ENCODE results near the gene JTB.
"Not testable (repeated sequence)": the region's sequence is repeated elsewhere in the genome, so short reads cannot be mapped to it uniquely, and the experiment has no call there.

JTB gene

DNA sequence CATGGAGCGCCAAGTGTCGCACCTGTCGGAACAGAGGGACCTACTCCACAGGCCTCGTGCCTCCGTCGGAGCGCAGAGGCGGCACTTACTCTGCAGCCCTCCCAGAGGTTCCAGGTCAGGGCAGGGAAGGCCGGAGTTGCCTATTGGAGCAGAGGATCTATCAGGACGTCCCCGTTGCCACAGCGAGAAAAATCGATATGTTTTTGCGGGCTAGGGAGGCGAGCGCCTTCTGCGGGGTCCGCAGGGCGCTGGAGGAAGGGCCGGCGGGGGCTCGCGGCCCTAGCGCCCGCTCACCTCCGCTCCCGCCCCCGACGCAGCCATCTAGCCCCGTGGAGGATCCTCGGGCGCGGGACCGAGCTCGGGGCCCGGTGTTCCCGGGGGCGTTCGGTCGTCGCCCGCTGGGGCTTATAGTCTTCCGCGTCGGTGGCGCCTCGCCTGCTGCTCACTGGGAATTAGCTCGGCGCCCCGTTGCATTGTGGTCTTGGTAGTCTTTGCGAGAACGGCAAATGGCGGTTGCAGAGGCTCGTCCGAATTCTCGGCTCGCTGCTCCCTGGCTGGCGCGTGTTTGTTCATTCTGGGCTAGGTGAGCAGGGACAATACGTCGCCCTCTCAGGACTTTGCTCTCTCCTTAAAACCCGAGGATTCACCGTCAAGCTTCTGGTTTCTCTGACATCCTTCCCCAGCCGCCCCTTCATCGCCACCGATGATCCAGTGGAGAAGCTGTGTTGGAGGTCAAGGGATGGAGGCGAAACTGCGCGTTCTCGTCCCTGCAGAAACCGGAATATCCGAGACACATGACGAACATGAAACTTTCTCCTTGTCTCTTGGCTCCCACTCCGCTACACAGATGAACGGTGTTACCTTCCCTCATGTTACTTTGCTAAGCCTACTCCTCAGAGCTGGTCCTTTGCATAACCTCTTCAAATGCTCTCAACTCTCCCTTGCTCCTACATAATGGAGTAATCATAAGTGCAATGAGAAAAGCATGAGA lies at the start of gene JTB:
Gene JTB, minus strand, starts transcription at position 425 of the 991 bp plus-strand sequence. Its CDS starts 422 bp downstream, at position 3.
- peak; percentile 69 for DNase-seq

DNA sequence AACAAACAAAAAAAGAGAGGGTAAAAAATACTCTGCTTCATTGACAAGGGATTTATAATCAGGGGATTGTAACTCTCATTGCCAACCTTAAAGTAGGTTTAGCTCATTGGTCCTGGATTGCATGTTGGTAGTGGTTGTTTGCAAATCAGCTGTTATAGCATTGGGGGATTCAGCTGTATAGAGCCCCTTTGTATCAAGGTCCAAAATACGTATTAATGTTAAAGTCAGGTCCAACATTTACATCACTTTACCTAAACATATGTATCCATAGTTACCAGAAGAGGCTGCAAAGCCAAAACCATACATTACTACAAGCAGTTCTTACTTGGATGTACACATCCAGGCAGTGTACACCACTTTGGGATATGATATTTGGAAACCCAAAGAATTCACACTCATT lies 42.5 kb upstream of the JTB start:
- DNase-seq: no peak

DNA sequence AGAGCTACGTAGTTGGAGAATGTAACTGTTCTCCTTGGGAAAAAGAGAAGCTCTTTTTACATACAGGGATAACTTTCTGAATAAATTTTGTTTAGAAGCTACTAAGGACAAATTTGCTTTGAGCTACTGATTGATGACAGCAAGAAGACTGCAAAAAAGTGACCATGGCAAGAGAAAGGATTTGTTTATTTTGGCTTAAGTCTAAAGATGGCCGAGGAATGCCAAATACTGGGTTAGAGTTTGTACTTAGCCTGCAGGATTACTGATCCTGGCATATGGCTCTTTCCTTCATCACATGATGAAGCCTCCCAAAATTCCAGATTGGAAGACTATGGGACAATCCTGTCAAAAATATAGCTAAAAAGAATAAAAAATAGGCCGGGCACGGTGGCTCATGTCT lies 41.8 kb upstream of the JTB start:
- DNase-seq: no peak

DNA sequence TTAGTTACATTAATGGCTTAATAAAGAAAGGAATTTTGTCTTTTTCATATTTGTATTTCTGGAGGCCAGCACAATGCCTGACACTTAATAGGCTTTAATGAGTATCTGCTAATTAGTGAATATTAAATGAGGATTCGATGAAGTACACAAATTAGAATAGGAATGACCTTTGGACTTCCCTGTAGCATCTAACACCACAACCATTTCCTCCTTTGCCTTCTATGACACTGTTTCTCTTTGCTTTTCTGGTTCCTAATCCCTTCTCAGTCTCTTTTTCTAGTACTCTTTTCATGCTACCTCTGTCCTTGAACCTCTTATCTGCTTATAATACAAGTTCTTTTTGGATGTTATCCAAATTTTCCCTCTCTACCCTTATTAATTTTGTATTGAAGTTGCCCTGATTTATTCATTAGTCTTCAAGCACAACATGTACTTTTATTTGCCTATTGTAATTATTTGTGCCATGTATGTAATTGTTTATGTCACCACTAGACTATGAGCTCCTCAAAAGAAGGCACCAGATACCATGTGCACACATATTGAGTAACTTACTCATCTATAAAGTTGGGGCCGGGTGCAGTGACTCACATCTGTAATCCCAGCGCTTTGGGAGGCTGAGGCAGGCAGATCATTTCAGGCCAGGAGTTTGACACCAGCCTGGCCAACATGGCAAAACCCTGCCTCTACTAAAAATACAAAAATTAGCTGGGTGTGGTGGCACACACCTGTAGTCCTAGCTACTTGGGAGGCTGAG lies 36.9 kb upstream of the JTB start:
- no peak for DNase-seq

DNA sequence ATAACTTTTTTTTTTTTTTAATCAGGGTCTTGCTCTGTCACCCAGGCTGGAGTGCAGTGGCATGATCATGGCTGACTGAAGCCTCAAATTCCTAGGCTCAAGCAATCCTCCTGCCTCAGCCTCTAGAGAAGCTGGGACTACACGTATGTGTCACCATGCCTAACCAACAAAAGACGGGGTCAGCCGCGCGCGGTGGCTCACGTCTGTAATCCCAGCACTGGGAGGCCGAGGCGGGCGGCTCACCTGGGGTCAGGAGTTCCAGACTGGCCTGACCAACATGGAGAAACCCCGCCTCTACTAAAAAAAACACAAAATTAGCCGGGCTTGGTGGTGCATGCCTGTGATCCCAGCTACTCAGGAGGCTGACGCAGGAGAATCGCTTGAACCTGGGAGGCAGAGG lies 35.1 kb upstream of the JTB start:
- not testable (repeated sequence) for DNase-seq

DNA sequence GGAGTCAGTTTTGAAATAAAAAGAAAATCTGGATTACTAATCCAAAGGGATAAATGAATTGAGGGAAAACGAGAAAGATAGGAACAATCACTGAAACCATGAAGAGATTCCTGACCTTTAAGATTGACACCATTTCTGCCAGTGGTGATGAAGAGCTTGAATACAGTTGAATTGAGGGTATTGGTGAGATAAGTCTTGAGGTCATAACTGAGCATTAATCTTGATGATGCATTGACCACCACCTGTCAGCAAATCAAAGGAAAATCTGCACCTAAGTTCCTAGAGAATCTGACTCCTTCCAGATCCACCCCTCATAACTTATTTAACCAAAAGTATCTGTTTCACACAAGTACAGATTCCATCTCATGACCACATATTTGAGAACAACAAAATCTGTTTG lies 34.7 kb upstream of the JTB start:
- no peak for DNase-seq

DNA sequence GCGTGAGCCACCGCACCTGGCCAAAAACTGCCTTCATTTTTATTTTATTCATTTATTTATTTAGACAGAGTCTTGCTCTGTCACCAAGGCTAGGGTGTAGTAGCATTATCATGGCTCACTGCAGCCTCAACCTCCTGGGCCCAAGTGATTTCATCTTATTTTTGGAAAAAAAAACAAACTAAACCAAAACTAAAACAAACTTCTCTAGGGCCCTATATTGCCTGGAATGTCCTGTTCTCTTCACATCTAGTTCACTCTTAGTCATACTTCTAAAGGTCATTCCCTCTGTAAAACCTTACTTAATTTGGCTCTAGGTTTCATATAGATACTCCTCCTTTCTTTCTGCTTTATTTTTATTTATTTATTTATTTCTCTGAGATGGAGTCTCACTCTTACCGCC lies 28.7 kb upstream of the JTB start:
- DNase-seq: no peak

DNA sequence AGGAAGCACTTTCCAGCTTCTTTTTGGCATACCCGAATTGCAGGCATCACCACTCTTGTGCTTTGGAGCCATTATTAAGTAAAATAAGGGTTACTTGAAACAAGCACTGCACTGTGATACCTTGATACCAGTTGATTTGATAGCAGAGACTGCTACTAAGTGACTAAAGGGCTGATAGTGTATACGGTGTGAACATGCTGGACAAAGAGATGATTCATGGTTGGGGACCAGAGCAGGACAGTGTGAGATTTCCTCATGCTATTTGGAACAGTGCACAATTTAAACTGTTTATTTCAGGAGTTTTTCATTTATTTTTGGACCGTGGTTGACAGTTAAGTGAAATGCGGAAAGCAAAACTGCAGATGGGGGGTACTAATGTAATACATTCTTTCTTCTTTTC lies 22.9 kb upstream of the JTB start:
- no peak for DNase-seq

DNA sequence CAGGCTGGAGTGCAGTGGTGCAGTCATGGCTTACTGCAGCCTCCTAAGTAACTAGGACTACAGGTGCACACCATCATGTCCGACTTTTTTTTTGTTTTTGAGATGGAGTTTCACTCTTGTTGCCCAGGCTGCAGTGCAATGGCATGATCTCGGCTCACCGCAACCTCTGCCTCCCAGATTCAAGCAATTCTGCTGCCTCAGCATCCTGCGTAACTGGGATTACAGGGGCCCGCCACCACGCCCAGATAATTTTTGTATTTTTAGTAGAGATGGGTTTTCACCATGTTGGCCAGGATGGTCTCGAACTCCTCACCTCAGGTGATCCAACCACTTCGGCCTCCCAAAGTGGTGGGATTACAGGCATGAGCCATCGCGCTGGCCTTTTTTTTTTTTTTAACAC lies 19.4 kb upstream of the JTB start:
- DNase-seq: not testable (repeated sequence)

DNA sequence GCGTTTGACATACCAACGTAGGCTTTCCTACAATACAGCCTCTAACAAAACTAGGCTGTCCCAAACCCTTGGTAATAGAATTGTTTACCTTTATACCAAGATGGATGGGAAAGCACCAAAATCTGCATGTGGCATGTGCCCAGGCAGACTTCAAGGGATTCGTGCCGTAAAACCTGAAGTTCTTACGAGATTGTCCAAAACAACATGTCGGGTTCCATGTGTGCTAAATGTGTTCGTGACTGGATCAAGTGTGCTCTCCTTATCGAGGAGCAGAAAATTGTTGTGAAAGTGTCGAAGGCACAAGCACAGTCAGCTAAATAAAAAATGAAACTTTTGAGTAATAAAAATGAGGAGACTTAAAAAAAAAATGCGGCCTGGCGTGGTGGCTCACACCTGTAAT lies 18.2 kb upstream of the JTB start:
- no peak for DNase-seq

DNA sequence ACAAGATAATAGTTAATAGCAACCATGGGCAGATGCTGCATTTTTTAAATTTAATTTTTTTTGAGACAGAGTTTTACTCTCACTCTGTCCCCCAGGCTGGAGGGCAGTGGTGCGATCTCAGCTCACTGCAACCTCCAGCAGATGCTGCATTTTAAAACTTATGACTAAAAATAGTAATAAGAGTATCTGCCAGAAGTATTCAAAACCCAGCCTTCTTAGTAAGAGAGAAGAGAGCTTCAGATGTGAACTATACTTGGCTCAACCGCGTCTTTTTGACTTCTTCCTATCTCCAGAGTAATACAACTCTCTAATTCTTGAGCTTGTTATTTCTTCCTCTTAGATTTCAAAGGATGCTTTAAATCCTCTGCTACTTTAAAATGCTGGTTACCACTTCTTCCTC lies 17.7 kb upstream of the JTB start:
- DNase-seq: no peak

DNA sequence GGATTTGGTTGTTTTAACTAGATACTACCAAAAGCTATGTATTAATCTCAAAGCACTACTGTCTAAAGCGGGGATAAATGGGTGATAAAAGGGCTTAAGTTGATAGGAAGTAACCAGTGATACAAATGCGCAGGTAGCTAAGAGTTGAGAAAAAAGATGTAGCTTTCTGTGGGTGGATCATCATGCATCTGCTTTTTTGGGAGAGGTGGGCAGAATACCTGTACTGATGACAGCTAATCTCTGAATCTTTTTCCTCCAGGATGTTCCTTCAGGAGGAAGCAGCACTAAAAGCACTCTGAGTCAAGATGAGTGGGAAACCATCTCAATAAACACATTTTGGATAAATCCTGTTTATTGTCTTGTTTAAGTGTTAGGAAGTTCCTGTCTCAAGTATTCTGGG lies 14.3 kb upstream of the JTB start:
- DNase-seq: no peak

DNA sequence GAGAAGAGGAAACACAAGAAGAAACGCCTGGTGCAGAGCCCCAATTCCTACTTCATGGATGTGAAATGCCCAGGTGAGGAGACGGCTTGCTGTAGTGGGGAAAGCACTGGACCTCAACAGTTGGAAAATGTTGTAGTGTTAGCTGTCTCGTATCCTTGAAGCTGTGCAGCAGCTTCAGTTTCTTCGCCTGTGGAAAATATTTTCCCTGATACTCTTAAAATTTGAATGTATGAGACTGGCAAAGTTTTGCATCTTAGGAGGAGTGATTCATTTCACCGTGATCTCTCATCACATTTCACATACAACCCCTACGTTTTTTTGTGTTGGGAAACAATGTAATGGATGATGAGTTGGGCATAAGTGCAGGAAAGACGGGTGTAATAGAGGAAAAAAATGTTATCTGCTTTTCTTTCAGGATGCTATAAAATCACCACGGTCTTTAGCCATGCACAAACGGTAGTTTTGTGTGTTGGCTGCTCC lies 13.7 kb upstream of the JTB start:
- DNase-seq: no peak

DNA sequence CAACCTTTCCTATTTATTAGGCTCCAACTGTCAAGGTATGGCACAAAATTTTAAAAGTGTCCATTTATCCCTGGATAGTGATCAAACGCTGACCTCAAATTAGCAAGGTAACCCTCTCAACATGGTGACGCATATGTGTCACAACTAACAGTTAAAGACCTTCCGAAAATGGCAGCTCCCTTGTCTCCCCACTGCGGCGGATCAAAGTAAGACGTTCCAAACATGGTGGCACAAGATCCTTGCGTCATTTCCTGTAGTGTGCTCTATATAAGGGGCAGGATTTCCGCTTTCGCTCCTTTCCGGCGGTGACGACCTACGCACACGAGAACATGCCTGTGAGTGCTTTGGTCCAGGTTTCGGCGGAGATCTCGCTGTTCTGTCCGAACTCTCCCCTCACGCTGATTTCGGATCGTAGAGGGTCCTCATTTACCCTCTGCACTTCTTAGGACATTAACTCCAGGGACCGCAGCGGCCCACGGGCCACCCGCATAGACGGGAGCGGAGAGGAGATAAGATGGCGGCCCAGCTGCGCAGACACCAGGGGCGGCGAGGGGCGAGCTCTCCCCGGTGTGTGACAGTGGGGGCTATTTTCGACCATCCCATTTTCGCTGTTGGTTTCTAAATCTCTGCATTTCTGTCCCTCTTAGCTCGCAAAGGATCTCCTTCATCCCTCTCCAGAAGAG lies 13.1 kb upstream of the JTB start, which contains the start of gene RPS27:
Gene RPS27, plus strand, starts transcription at position 295 of the 683 bp plus-strand sequence. Its CDS starts 35 bp downstream, at position 330.
- peak; percentile 77 for DNase-seq

DNA sequence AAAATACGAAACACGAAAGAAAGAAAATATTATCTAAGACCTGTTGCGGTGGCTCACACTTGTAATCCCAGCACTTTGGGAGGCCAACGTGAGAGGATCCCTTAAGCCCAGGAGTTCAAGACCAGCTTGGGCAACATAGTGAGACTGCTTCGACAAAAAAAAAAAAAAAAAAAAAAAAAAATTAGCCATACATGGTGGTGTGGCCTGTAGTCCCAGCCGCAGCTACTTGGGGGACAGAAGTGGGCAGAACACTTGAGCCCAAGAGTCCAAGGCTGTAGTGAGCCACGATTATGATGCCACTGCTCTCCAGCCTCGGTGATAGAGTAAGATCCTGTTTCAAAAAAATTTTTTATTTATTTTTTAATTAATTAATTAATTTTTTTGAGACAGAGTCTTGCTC lies 10.1 kb upstream of the JTB start:
- no peak for DNase-seq

DNA sequence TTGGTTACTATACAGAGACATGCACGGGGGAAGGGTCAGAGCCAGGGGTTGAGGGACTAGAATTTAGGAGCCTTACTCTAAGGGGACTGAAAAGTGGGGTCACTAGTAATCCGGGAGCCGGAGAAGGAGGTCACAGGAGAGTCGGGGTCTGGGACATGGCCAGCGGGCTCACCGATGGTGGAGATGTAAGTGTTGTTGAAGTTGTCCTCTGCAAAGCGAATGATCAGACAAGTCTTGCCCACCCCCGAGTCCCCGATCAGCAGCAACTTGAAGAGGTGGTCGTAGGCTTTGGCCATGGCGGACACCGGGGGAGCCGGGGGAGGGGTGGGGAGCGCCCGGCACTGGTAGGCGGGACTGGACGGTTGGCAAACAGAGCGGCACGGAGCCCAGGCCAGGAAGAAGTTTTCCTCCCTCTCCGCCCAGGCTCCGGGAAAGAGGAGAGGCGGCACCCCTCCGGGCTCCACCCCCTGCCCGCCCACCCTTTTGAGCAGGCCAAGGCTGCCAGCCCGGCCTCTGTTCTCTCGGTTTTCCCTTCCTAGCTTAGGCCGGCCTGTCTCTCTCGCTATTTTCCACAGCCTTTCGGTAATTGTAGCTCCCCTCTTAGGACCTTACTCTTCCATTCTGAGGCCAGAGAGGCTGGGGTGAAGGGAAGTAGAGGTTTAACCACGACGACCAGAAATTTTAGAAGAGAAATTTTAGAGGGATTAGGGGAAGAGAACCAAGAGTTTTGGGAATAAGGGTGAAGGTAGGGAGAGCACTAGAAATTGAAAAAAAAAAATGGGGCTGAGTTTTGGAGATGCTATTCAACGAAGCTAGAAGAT lies 8.7 kb upstream of the JTB start, which contains the start of gene RAB13:
Gene RAB13, minus strand, starts transcription at position 399 of the 821 bp plus-strand sequence. Its CDS starts 103 bp downstream, at position 296.
- peak; percentile 70 for DNase-seq

DNA sequence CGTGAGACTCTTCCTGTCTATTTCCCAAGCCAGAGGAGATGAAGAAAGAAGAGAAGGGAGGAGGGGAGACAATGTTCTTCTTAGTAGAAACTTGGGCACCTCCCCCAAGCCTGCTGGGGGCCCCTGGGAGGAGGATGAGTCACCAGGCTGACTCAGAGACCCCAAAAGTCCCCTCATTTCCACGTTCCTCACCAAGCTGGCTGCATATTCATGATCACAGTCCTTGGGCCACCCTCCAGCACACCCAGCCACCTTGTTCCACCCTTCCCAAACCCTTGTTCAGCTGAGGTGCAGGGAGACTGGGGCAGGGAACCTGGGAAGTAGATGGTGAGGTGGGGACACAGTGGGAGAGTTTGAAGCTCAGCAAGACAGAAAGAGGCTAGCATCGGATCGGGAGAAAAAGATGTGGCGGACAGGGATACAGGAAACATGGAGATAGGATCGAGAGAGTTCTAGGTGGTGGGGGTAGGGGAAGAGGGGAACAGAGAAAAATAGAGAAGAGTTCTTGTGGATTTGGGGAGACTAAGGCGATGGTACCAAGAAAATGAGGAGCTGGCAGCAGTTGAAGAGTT lies 8.0 kb upstream of the JTB start:
- DNase-seq: no peak

DNA sequence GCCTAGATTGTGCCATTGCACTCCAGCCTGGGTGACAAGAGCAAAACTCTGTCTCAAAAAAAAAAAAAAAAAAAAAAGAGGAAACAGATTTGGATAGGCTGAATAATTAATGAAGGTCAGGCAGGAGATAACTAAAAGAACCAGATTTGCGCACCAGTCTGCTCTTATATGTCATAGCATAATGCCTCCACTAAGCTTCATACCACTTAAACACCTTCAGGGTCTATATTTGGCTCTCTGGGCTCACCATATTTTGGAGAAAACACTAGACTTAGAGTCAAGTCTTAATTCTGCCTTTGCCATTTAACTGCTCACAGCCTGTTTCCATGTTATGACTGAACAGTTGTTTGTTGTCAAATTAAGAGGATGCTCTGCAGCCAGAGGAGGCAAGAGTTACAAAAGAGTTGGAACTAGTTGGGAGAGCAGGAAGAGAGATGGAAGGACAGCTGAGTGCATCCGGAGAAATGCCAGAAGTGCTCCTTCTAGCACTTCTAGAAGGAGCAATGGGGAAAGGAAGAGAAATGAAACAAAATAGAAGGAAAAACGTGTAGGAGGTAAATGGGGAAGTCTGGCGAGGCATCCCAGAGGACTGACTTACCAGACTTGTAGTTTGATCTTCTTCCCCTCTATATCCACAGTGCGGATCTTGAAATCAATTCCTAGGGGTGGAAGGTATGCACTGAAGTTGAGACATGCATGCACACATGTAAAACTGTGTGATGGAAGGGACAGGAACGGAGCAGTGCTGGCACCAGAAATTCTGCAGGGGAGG lies 6.8 kb upstream of the JTB start:
- DNase-seq: no peak

DNA sequence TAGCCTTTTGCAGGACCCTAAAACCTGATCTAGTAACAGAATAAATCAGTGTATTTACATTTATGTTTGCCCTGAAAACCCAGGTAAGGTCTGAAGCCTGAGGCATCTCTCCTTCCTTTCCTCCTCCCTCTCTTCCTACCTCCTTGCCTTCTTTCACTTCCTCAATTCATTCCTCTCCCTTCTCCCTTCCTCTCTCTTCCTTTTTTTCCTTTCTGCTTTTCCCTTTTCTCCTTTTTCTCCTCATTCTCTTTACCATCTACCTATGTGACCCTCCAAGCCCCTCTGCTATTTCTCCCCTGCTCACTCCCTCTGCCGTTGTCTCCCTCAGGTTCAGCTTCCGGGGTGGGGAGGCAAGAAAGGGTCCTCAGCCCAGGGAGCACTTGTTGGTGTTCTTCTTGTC lies 4.3 kb upstream of the JTB start:
- DNase-seq: not testable (repeated sequence)

DNA sequence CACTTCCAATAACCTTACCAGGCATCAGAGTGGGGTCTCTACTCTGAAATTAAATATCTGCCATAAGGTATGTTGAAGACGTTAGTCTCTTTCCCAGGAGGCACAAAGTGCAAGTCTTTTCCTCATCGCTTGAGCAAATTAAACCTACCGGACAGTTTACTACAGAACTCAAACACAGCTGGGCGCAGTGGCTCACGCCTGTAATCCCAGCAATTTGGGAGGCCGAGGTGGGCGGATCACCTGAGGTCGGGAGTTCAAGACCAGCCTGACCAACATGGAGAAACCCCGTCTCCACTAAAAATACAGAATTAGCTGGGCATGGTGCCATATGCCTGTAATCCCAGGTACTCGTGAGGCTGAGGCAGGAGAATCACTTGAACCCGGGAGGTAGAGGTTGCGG lies 1.6 kb upstream of the JTB start:
- DNase-seq: not testable (repeated sequence)
